ENCODE measurements around the gene ONECUT1. TPM values are rescaled to one million over a fixed set of nuclear protein-coding genes. Genes with fewer than 3 reads are reported as not detected.

Gene ONECUT1
- total RNA-seq, 1 donor from 2014 or later = 0.32 TPM

DNA sequence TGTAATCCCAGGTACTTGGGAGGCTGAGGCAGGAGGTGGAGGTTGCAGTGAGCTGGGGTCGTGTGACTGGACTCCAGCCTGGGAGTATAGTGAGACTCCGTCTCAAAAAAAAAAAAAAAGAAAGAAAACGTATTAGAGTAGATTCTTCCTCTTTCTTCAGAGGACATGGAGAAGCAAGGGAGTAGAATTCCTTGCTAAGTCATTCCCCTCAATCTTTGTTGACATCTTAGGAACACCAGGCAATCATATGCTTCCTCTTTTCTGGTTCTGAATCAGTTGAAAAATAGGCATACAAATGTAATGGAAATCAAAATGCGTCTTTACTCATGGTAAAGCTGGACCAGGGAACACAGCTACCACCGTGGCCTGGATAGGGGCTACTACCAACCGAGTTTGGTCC, 72.7 kb downstream of the ONECUT1 start:
- no peaks in the 10 kb centered on the region for H3K27me3 Mint-ChIP-seq (ENCODE audit: low read depth, unreplicated experiment)
- Histone ChIP-seq H3K4me3 (ENCODE audit: insufficient read depth, low read depth, low read length) (no peak overlapping the region), H2AFZ (ENCODE audit: low read depth, low read length) (no peak overlapping the region), H3K9ac (ENCODE audit: low read length) (no peak overlapping the region), H3K36me3 (ENCODE audit: insufficient read depth, low read length) (no peaks in the 10 kb centered on the region), H3K4me2 (ENCODE audit: low read length) (no peak overlapping the region), H3K79me2 (ENCODE audit: insufficient read depth, low read length) (no peaks in the 10 kb centered on the region), H4K20me1 (ENCODE audit: insufficient read depth, low read length) (no peaks in the 10 kb centered on the region), H3K4me1 (ENCODE audit: insufficient read depth, low read length) (no peaks in the 10 kb centered on the region), H3K27ac (ENCODE audit: low read depth, low read length) (no peak overlapping the region), H3K27me3 (ENCODE audit: insufficient read depth, low read length) (no peaks in the 10 kb centered on the region), H3K9me3 (ENCODE audit: insufficient read depth, low read depth, low read length) (no peaks in the 10 kb centered on the region)
- no peak overlapping the region for H3K27ac Mint-ChIP-seq (ENCODE audit: unreplicated experiment)
- no peak for TF ChIP-seq EZH2 (IDR thresholded peaks at IDR 0.05; ENCODE audit: insufficient read depth, low read length)
- TF ChIP-seq, protein P1, sequence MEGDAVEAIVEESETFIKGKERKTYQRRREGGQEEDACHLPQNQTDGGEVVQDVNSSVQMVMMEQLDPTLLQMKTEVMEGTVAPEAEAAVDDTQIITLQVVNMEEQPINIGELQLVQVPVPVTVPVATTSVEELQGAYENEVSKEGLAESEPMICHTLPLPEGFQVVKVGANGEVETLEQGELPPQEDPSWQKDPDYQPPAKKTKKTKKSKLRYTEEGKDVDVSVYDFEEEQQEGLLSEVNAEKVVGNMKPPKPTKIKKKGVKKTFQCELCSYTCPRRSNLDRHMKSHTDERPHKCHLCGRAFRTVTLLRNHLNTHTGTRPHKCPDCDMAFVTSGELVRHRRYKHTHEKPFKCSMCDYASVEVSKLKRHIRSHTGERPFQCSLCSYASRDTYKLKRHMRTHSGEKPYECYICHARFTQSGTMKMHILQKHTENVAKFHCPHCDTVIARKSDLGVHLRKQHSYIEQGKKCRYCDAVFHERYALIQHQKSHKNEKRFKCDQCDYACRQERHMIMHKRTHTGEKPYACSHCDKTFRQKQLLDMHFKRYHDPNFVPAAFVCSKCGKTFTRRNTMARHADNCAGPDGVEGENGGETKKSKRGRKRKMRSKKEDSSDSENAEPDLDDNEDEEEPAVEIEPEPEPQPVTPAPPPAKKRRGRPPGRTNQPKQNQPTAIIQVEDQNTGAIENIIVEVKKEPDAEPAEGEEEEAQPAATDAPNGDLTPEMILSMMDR (IDR thresholded peaks at IDR 0.05; ENCODE audit: insufficient read depth, low read depth, low read length) = no peak
- FAIRE-seq (no peak), DNase-seq (ENCODE audit: low read depth) (no peak)
- H3K4me3 Mint-ChIP-seq (ENCODE audit: unreplicated experiment) = no peak overlapping the region
- H3K4me1 Mint-ChIP-seq (ENCODE audit: low read depth, unreplicated experiment) = no peaks in the 10 kb centered on the region
- H3K36me3 Mint-ChIP-seq (ENCODE audit: low read depth, unreplicated experiment) = no peaks in the 10 kb centered on the region
- H3K9me3 Mint-ChIP-seq (ENCODE audit: unreplicated experiment) = no peaks in the 10 kb centered on the region

DNA sequence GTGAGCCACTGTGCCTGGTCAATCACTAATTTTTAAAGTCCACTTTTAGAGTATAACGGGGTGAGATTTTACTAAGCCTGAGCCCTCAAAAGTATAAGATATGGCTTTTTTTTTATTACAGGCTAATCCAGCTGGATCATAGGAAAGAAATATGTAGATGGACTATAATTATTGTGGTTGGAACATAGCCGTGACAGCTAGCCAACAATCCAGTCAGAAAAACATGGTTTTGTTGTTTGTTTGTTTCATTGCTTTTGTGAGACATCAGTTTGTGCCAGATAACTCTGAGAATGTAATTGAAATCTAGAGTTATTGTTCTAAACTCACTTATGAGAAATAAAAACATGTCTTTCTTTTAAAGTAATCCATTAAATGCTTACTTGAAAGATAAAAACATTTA, 73.6 kb downstream of the ONECUT1 start:
- H3K79me2 ChIP-seq (ENCODE audit: insufficient read depth, low read length) = no peaks in the 10 kb centered on the region
- no peaks in the 10 kb centered on the region for H3K4me1 ChIP-seq (ENCODE audit: insufficient read depth, low read length)
- Mint-ChIP-seq H3K27me3 (ENCODE audit: low read depth, unreplicated experiment) (no peaks in the 10 kb centered on the region), H3K36me3 (ENCODE audit: low read depth, unreplicated experiment) (no peaks in the 10 kb centered on the region), H3K9me3 (ENCODE audit: unreplicated experiment) (no peaks in the 10 kb centered on the region), H3K4me3 (ENCODE audit: unreplicated experiment) (no peak overlapping the region), H3K4me1 (ENCODE audit: low read depth, unreplicated experiment) (no peaks in the 10 kb centered on the region), H3K27ac (ENCODE audit: unreplicated experiment) (no peak overlapping the region)
- no peak overlapping the region for H3K4me2 ChIP-seq (ENCODE audit: low read length)
- H2AFZ ChIP-seq (ENCODE audit: low read depth, low read length) = no peak overlapping the region
- DNase-seq (ENCODE audit: low read depth) = no peak
- H3K9me3 ChIP-seq (ENCODE audit: insufficient read depth, low read depth, low read length) = no peaks in the 10 kb centered on the region
- FAIRE-seq = no peak
- TF ChIP-seq EZH2 (IDR thresholded peaks at IDR 0.05; ENCODE audit: insufficient read depth, low read length) = no peak
- TF ChIP-seq, protein P1 (IDR thresholded peaks at IDR 0.05; ENCODE audit: insufficient read depth, low read depth, low read length) = no peak
- no peak overlapping the region for H3K9ac ChIP-seq (ENCODE audit: low read length)
- no peaks in the 10 kb centered on the region for H3K36me3 ChIP-seq (ENCODE audit: insufficient read depth, low read length)
- H3K27ac ChIP-seq (ENCODE audit: low read depth, low read length) = no peak overlapping the region
- H4K20me1 ChIP-seq (ENCODE audit: insufficient read depth, low read length) = no peaks in the 10 kb centered on the region
- no peak overlapping the region for H3K4me3 ChIP-seq (ENCODE audit: insufficient read depth, low read depth, low read length)
- no peaks in the 10 kb centered on the region for H3K27me3 ChIP-seq (ENCODE audit: insufficient read depth, low read length)

DNA sequence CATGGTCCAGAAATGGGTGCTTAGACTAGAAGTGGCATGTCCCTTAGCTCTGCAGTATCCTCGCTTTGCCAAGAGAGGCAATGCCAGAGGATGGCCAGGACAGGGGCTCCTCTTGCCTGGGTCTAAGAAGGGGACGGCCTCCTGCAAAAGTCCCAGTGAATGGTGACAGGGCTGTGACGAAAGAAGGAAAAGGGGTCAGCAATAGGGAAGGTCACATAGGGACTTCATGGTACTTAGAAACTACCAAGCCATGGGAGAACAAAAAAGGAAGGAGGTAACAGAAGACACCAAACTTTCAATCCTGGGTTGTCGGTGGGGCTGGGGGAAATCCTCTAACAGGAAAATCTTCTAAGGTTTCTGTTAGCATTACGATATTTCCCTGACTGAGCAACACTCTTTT, 74.7 kb downstream of the ONECUT1 start:
- H3K4me1 Mint-ChIP-seq (ENCODE audit: low read depth, unreplicated experiment) = no peaks in the 10 kb centered on the region
- Histone ChIP-seq H3K27me3 (ENCODE audit: insufficient read depth, low read length) (no peaks in the 10 kb centered on the region), H3K9me3 (ENCODE audit: insufficient read depth, low read depth, low read length) (no peaks in the 10 kb centered on the region), H3K4me3 (ENCODE audit: insufficient read depth, low read depth, low read length) (no peak overlapping the region), H3K79me2 (ENCODE audit: insufficient read depth, low read length) (no peaks in the 10 kb centered on the region), H2AFZ (ENCODE audit: low read depth, low read length) (no peak overlapping the region), H3K27ac (ENCODE audit: low read depth, low read length) (no peak overlapping the region), H3K9ac (ENCODE audit: low read length) (no peak overlapping the region), H3K4me1 (ENCODE audit: insufficient read depth, low read length) (no peaks in the 10 kb centered on the region), H3K4me2 (ENCODE audit: low read length) (no peak overlapping the region), H3K36me3 (ENCODE audit: insufficient read depth, low read length) (no peaks in the 10 kb centered on the region), H4K20me1 (ENCODE audit: insufficient read depth, low read length) (no peaks in the 10 kb centered on the region)
- no peaks in the 10 kb centered on the region for H3K27me3 Mint-ChIP-seq (ENCODE audit: low read depth, unreplicated experiment)
- DNase-seq (ENCODE audit: low read depth) = no peak
- no peak overlapping the region for H3K4me3 Mint-ChIP-seq (ENCODE audit: unreplicated experiment)
- peaks cover 1% of the 10 kb centered on the region for H3K36me3 Mint-ChIP-seq (ENCODE audit: low read depth, unreplicated experiment)
- TF ChIP-seq, protein P1 (IDR thresholded peaks at IDR 0.05; ENCODE audit: insufficient read depth, low read depth, low read length) = no peak
- TF ChIP-seq EZH2 (IDR thresholded peaks at IDR 0.05; ENCODE audit: insufficient read depth, low read length) = no peak
- no peaks in the 10 kb centered on the region for H3K9me3 Mint-ChIP-seq (ENCODE audit: unreplicated experiment)
- no peak overlapping the region for H3K27ac Mint-ChIP-seq (ENCODE audit: unreplicated experiment)
- no peak for FAIRE-seq
